Activated CD8-positive, alpha-beta memory T cell treated with anti-CD3 and anti-CD28 coated beads for 24 hours (primary cell): ENCODE data around the gene ZBTB22.
A peak's percentile ranks its signal among the peaks of the same experiment; 100 is the strongest.
"Not testable (repeated sequence)": the region's sequence is repeated elsewhere in the genome, so short reads cannot be mapped to it uniquely, and the experiment has no call there.

ENCODE experiments used
- DNase-seq: peaks from one replicate; pipeline ENCODE4 v3.0.0-alpha.2; 2020

The ZBTB22 gene

GRCh38 chr6:33317669-33318425 lies at the start of gene ZBTB22:
ZBTB22 (minus strand) TSS chr6:33317744; CDS start chr6:33316916, 828 bp downstream.
- peak; percentile 97 for DNase-seq

DNA sequence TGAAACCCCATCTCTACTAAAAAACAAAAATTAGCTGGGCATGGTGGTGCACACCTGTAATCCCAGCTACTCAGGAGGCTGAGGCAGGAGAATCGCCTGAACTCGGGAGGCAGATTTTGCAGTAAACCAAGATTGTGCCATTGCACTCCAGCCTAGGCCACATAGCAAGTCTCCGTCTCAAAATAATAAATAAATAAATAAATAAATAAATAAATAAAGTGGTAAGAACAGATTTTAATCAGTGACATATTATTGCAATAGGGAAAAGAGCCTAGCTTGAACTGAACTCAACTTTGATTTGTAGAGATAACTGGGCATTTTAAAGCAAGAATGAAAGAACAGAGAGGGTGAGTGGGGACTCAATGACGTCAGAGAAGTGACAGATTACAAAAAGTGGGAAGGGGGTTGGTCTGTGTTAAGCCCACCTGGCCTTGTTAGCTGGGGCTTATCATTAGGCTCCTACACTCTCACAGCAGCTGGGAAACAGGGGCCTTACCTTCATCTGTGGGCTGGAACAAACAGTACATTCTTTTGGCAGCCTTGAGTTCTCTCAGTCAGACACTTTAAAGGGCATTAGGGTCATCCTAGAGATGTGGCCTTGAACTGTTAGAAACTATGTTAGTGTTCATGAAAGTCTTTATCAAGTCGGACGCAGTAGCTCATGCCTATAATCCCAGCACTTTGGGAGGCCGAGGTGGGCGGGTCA lies 49.6 kb upstream of the ZBTB22 start:
- no peak for DNase-seq

- DNase-seq = not testable (repeated sequence)
Measured at GRCh38 chr6:33365206-33365971, 47.8 kb upstream of the ZBTB22 start.

DNA sequence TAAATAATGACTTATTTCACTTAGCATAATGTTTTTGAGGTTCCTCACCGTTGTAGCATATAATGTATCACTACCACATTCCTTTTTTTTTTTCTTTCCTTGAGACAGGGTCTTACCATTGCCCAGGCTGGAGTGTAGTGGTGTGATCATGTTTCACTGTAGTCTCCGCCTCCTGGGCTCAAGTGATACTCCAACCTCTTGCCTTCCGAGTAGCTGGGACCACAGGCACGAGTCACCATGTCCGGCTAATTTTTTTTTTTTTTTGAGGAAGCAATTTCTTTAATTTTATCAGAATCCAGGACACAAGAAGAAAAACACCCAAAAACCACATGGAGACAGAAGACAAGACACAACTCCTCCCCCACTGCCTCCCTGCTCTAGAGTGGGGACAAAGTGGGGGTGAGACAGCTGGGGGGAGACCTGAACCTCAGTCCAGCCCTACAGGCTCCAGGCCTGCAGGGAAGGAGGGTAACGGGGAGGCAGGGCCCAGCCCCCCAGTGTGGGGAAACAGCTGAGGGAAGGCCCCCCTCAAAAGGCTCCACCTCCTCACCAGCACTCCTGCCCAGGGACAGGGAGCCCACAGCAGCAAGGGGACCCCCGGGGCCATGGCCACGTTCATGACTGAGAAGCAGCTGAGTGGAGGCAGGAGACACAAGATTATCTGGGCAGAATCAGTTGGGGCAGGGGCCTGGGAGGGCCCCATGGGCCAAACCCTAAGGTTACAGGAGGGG lies 47.1 kb upstream of the ZBTB22 start:
- not testable (repeated sequence) for DNase-seq

- not testable (repeated sequence) for DNase-seq
Measured at GRCh38 chr6:33363486-33363885, 45.9 kb upstream of the ZBTB22 start.

DNA sequence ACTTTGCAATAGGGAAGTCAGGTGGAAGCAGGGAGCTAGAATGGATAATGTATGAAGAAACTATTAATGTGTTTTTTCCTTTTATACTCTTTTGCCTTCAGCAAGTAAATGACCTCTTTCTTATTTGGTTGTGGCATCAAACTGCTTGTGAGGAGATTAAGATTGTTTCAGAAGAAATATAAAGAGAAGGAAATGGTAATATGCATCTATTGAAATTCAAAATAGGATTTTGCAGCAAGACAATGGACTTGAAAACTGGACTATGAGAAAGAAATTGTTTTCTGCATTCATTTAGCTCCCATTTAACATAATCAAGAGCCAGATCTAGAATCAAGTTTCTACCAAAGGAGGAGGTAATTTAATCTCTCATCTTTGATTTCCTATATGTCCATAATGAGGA lies 41.8 kb upstream of the ZBTB22 start:
- no peak for DNase-seq

DNA sequence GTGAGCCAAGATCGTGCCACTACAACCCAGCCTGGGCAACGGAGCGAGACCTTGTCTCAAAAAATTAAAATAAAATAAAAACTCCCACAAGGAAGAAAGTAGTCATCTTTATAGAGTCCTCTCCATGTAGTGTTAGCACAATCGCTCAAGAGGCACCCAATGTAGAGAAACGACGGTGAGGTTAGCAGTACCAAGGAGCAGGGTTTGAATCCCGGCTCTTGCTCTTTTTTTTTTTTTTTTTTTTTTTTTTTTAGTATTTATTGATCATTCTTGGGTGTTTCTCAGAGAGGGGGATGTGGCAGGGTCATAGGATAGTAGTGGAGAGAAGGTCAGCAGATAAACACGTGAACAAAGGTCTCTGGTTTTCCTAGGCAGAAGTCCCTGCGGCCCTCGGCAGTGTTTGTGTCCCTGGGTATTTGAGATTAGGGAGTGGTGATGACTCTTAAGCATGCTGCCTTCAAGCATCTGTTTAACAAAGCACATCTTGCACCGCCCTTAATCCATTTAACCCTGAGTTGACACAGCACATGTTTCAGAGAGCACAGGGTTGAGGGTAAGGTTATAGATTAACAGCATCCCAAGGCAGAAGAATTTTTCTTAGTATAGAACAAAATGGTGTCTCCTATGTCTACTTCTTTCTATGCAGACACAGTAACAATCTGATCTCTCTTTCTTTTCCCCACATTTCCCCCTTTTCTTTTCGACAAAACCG lies 39.8 kb upstream of the ZBTB22 start:
- DNase-seq = not testable (repeated sequence)

DNA sequence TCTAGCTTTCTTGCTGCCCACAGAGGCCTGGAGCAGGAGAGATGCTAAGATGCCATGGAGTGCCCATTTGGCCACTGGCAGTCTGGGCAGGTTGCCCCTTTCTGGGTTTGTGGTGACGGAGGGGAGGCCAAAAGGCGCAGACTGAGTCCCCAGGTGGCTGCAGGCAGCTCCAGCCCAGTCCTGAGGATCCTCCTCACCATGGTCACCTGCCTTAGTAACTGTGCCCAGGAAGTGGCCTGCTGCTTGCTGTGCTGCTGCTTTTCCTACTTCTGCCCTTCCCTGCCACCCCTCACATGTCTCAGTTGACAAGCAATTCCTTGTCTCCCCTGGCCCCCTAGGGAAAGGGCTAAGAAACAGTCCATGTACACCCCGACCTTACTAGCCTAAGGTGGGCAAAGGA lies 38.8 kb upstream of the ZBTB22 start:
- no peak for DNase-seq

- DNase-seq = not testable (repeated sequence)
Measured at GRCh38 chr6:33355860-33356259, 38.3 kb upstream of the ZBTB22 start.

DNA sequence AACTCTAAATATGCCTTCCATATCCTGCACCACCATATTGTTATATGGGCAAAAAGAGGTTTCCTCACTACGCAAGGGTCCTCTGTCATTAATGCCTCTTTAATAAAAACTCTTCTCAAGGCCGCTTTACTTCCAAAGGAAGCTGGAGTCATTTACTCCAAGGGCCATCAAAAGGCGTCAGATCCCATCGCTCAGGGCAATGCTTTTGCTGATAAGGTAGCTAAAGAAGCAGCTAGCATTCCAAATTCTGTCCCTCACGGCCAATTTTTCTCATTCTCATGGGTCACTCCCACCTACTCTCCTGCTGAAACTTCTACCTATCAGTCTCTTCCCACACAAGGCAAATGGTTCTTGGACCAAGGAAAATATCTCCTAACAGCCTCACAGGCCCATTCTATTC lies 30.3 kb upstream of the ZBTB22 start:
- DNase-seq = no peak

DNA sequence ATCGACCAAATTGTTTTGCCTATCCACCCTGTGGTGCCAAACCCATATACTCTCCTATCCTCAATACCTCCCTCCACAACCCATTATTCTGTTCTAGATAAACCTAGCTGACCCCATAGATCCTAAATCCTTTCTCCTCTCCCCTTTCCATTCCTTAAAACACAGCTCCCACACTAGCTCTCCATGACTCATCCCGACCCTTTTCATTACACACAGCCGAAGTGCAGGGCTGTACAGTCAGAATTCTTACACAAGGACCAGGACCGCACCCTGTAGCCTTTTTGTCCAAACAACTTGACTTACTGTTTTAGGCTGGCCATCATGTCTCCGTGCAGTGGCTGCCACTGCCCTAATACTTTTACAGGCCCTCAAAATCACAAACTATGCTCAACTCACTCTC lies 29.4 kb upstream of the ZBTB22 start:
- DNase-seq = not testable (repeated sequence)

- peak; percentile 73 for DNase-seq
Measured at GRCh38 chr6:33344701-33345697, 27.5 kb upstream of the ZBTB22 start.

GRCh38 chr6:33343953-33344611 lies 26.5 kb upstream of the ZBTB22 start:
- peak; percentile 58 for DNase-seq

- DNase-seq = not testable (repeated sequence)
Measured at GRCh38 chr6:33343606-33343952, 26.0 kb upstream of the ZBTB22 start.

GRCh38 chr6:33339193-33339592 lies 21.6 kb upstream of the ZBTB22 start:
- no peak for DNase-seq

GRCh38 chr6:33336495-33336894 lies 19.0 kb upstream of the ZBTB22 start:
- DNase-seq = no peak

DNA sequence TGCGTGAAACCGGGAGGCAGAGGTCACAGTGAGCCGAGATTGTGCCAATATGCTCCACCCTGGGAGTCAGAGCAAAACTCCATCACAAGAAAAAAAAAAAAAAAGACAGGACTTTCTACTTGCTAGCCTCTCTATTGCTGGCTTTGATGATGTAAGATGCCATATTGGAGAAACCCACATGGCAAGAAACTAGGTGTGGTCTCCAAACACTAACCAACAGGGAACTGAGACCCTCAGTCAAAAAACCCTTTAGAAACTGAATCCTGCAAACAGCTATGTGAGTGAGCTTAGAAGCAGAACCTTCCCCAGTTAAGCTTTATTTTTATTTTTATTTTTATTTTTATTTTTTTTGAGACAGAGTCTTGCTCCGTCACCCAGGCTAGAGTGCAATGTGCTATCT lies 18.4 kb upstream of the ZBTB22 start:
- DNase-seq = no peak

- no peak for DNase-seq
Measured at GRCh38 chr6:33333666-33334065, 16.1 kb upstream of the ZBTB22 start.

DNA sequence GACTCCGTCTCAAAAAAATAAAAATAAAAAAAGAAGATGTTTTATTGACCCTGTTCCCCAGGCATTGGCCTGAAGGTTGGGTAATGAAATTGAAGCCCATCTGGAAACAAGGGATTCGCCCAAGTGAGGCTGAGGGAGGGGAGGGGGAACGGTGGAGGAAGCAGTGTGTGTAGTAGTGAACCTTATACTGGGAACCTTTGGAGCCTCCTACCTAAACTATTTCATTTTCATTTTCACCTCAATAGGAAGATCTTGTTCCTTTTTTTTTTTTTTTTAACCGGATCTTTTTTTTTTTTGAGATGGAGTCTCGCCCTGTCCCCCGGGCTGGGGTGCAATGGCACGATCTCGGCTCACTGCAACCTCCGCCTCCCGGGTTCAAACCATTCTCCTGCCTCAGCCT lies 13.2 kb upstream of the ZBTB22 start:
- no peak for DNase-seq

GRCh38 chr6:33329058-33329457 lies 11.5 kb upstream of the ZBTB22 start:
- no peak for DNase-seq
